Kasumi-1 (cell line): ENCODE data around the gene ITGAX.
"Not testable (repeated sequence)": the region's sequence is repeated elsewhere in the genome, so short reads cannot be mapped to it uniquely, and the experiment has no call there.

ENCODE experiments used
- DNase-seq, 2 experiments: peaks; one replicate each; lab custom pipeline; 2025; lab: John Stamatoyannopoulos, UW

ITGAX gene

DNA sequence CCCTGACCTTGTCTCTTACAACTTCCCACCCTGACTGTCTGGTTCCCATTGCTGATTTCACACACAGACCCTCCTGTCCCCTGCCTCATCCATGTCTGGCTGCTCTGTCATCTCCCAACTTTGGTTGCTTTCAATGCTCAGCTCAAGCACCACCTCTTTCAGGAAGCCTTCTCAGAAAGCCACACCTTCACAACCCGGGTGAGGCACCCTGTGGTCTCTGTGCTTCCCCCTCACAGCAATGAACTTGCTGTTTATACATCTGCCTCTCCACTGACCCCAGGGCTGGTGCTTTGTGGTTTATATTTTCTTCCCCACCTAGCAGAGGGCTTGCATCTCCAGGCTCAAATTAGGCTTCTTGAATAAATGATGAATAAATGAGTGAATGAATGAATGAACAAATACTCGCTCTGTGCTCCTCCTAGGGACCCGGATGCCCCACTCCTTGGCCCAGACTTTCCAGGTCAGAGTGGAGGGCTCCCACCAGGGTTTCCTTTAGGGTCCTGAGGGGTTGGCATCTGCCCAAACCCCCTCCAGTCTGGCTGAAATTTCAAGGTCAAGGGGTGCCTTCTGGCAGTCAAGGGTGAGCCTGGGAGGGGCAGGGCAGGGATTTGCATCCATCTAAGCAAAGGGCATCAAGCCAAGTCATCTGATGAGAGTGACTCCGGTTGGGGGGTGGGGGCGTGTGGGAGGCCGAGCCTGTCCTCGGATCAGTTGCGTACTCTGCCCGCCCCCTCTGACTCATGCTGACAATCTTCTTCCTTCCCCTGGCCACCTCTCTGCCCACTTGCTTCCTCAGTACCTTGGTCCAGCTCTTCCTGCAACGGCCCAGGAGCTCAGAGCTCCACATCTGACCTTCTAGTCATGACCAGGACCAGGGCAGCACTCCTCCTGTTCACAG lies at the start of gene ITGAX:
TSS of gene ITGAX (plus strand) at position 783 of the 898 bp plus-strand sequence. CDS start at position 862, 79 bp downstream.
- peak; percentile 45 to 53 for DNase-seq

DNA sequence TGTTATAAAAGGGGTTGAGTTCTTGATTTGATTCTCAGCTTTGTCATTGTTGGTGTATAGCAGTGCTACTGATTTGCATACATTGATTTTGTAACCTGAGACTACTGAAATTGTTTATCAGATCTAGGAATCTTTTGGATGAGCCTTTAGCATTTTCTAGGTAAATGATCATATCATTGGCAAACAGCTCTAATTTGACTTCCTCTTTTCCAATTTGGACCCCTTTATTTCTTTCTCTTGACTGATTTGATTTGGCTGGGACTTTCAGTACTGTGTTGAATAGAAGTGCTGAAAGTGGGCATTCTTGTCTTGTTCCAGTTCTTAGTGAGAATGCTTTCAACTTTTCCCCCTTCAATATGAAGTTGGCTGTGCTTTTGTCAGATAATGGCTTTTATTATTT lies 49.8 kb upstream of the ITGAX start:
- no peak for DNase-seq

DNA sequence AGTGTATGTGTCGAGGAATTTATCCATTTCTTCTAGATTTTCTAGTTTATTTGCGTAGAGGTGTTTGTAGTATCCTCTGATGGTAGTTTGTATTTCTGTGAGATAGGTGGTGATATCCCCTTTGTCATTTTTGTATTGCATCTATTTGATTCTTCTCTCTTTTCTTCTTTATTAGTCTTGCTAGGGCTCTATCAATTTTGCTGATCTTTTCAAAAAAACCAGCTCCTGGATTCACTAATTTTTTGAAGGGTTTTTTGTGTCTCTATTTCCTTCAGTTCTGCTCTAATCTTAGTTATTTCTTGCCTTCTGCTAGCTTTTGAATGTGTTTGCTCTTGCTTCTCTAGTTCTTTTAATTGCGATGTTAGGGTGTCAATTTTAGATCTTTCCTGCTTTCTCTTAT lies 46.6 kb upstream of the ITGAX start:
- not testable (repeated sequence) for DNase-seq

DNA sequence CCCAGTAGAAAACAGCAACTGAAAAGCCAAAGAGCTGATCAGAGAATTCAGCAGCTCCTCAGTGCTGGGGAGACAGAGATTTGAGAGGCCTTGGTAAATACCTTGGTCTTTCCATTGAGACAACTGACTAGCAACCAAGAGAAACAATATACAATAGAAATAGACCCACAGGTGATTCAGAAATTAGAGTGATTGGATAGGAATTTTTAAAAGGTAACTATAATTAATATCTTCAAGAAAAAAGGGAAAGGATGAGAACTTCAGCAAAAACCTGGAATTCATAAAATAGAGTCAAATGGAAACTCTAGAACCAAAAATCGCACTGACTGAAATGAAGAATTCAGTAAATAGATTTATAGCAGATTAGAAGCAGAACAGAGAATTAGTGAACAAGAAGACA lies 32.5 kb upstream of the ITGAX start:
- no peak for DNase-seq

DNA sequence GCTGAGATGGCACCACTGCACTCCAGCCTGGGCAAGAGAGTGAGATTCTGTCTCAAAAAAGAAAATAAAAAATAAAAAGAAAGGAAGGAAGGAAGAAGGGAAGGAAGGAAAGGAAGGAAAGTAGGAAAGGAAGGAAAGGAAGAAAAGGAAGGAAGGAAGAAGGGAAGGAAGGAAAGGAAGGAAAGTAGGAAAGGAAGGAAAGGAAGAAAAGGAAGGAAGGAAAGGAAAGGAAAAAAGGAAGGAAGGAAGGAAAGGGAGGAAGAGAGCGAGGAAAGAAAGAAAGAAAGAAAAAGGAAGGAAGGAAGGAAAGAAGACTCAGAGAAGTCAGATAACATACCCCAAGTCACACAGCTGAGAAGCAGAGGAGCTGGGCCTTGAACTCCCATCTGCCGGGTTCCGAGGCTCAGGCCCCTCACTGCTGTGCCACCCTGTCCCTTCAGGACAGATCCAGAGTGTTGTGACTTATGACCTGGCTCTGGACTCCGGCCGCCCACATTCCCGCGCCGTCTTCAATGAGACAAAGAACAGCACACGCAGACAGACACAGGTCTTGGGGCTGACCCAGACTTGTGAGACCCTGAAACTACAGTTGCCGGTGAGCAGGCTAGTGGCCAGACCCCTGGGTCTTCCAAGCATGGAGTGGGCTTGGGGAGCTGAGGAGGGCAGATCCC lies 30.9 kb upstream of the ITGAX start:
- no peak for DNase-seq

DNA sequence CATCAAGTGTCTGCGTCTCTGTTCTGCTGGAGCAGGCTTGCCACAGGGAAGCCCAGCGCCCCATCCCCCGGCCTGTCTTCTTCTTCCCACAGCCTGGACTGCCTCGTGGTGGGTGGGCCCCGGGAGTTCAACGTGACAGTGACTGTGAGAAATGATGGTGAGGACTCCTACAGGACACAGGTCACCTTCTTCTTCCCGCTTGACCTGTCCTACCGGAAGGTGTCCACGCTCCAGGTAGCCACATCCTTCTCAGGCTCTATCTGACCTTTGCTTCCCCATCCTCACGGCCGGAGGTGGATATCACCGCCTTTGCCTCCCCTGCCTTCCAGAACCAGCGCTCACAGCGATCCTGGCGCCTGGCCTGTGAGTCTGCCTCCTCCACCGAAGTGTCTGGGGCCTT lies 29.8 kb upstream of the ITGAX start:
- DNase-seq = no peak

DNA sequence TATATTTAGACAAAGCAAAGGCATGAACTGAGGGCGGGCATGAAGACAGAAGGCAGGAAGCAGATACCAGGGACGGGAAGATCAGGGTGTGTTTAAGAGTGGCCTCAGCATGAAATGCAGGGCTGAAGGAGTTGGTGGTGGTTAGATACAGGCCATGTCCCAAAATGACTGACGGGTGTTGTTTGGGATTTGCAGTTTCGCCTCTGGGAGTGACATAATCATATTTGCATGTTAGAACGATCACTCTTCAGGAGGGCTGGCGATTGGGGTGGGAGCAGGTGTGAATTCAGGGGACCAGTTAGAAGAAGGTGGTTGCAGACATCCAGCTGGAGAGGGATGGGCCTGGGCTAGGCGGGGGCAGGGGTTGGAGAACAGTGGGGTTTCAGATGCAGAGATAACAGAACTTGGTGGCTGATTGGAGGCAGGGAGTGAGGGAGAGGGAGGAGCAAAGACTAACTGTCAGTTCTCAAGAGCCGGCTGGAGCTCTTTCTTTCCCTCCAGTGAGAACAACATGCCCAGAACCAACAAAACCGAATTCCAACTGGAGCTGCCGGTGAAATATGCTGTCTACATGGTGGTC lies 27.2 kb upstream of the ITGAX start:
- DNase-seq = no peak

DNA sequence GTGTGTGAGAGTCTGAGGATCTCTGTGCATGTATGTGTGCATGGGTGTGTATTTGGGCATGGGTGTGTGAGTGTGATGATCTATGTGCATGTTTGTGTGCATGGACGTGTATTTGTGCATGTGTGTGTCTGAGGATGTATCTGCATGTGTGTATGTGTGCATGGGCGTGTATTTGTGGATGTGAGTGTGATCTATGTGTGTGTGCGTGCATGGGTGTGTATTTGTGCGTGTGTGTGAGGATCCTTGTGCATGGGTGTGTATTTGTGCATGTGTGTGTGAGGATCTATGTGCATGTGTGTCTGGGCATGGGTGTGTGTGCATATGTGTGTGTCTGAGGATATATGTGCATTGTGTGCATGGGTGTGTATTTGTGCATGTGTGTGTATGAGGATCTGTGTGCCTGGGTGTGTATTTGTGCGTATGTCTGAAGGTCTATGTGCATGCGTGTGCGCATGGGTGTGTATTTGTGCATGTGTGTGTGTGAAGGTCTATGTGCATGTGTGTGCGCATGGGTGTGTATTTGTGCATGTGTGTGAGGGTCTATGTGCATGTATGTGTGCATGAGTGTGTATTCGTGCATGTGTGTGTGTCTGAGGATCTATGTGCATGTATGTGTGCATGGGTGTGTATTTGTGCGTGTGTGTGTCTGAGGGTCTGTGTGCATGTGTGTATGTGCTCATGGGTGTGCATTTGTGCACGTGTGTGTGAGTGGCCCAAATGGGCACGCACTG lies 26.5 kb upstream of the ITGAX start:
- no peak for DNase-seq

DNA sequence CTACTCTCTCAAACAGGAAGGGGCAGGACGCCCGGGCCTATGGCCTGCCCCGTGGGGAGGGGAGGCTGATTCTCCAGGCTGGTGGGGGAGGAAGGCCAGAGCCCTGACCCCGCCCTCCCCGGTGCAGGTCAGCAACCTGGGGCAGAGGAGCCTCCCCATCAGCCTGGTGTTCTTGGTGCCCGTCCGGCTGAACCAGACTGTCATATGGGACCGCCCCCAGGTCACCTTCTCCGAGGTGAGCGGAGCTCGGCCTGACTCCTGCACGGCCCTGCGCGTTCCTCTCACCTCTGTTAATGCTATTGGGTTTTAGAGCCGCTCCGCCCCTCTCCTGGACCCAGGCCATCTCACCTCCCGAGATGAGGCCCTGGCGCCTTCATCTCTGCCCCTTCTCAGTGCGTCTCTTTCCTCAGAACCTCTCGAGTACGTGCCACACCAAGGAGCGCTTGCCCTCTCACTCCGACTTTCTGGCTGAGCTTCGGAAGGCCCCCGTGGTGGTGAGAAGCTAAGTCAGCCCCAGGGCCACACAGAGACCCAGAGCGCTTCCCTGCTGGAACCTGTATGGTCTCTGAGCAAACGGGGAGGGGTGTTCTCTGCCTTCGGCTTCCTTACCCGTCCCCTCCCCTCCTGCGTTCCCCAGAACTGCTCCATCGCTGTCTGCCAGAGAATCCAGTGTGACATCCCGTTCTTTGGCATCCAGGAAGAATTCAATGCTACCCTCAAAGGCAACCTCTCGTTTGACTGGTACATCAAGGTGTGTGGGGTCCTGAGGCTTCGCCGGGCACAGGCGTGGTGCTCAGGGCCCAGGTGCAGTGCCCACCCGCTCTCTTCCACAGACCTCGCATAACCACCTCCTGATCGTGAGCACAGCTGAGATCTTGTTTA lies 25.1 kb upstream of the ITGAX start:
- DNase-seq = no peak

DNA sequence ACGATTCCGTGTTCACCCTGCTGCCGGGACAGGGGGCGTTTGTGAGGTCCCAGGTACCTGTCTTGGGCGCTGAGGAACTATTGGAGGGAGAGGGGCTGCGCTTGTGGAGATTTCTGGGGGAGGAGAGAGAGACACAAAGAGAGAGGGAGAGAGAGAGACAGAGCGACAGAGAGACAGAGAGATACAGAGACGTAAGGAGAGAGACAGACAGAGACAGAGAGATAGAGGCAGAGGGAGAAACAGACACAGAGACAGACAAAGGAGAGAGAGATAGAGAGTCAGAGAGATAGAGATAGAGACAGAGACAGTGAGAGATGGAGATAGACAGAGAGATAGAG lies 24.5 kb upstream of the ITGAX start:
- DNase-seq = no peak

DNA sequence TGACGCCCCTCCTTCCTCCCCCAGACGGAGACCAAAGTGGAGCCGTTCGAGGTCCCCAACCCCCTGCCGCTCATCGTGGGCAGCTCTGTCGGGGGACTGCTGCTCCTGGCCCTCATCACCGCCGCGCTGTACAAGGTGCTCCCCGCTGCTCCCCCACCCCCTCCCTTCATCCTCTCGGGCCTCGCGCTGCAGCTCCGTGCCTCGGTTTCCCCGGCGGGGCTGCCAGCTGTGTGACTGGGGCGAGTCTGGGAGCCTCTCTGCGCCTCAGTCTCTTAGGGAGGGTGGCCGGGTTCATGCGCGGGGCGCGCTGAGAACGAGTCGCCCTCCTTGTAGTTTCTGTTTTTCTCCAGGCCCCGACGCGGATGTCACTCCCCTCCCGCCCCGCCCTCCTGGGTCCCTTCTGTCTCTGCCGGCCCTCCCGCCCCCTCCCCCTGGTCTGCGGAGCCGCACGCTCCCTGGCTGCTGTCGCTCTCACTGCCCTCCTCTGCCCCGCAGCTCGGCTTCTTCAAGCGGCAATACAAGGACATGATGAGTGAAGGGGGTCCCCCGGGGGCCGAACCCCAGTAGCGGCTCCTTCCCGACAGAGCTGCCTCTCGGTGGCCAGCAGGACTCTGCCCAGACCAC lies 23.7 kb upstream of the ITGAX start:
- no peak for DNase-seq

DNA sequence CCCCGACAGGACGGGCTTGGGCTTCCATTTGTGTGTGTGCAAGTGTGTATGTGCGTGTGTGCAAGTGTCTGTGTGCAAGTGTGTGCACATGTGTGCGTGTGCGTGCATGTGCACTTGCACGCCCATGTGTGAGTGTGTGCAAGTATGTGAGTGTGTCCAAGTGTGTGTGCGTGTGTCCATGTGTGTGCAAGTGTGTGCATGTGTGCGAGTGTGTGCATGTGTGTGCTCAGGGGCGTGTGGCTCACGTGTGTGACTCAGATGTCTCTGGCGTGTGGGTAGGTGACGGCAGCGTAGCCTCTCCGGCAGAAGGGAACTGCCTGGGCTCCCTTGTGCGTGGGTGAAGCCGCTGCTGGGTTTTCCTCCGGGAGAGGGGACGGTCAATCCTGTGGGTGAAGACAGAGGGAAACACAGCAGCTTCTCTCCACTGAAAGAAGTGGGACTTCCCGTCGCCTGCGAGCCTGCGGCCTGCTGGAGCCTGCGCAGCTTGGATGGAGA lies 23.1 kb upstream of the ITGAX start:
- DNase-seq = no peak

DNA sequence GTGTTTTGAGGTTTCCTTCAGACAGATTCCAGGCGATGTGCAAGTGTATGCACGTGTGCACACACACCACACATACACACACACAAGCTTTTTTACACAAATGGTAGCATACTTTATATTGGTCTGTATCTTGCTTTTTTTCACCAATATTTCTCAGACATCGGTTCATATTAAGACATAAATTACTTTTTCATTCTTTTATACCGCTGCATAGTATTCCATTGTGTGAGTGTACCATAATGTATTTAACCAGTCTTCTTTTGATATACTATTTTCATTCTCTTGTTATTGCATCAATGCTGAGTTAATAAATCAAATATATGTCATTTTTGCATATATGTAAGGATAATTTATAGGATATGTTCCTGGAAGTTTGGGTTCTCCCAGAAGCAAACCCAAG lies 22.4 kb upstream of the ITGAX start:
- DNase-seq = no peak

DNA sequence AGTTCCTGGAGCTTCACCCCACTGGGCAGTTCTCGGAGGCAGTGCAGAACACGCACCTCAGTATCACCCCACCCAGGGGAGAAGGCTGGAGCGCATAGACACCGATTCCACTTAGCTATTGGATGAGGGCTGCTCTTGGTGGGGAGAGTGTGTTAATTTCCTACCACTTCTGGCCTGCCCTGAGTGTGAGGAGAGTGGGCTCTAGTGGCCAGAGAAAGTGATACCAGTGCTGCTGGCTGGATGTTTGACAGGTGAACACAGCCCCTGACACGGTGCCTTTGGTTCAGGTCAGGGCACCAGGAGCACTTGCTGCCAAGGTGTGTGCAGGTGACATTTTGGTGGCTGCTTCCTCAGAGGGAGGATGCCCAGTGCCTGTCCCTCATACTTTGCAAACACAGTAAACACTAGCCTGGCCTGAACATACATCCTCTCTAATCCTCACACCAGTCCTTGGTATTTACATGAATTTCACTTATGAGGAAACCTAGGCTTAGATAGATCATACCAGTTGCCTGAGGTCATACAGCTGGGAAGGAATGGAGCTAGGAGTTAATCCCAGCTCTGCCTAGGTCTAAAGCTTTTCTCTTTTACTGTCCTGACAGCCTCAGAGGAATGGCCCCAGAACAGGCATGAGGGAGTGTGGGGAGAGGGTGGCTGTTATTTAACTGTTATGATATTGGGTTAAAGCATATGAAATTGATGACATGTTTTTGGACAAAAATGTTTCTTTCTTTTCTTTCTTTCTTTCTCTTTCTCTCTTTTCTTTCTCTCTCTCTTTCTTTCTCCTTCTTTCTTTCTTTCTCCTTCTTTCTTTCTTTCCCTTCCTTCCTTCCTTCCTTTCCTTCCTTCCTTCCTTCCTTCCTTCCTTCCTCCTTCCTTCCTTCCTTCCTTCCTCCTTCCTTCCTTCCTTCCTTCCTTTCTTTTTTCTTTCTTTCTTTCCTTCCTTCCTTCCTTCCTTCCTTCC lies 21.0 kb upstream of the ITGAX start:
- DNase-seq = peak; percentile 22 to 45

DNA sequence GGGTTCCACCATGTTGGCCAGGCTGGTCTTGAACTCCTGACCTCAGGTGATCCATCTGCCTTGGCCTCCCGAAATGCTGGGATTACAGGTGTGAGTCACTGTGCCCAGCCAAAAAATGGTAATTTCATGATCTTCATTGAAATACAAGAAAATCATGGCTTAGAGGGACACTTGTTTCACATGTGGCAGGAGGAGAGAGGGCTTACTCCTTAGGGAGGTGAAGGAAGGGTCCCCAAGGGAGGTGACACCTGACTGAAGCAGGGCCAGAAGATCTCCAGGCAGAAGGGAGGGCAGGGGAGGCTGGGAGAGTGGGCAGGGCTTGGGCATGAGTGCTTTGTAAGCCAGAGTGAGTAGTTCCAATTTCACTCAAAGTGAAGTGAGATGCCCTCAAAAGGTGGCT lies 20.0 kb upstream of the ITGAX start:
- no peak for DNase-seq

DNA sequence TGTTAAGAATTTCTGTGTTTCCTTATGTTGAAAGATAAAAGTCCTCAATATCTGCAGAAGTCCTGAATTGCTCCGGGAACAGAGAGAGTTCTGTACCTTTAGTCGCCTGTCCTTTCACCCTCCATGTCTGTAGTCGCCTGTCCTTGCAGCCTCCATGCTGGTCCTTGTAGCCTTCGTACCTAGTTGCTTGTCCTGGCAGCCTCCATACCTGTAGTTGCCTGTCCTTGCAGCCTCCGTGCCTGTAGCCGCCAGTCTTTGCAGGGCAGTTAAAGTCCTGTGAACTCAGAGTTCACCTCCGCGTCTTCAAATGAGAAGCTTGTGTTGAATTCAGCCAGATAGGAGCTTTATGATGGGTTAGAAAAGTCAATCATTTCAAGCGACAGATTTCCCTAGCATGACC lies 19.5 kb upstream of the ITGAX start:
- no peak for DNase-seq

DNA sequence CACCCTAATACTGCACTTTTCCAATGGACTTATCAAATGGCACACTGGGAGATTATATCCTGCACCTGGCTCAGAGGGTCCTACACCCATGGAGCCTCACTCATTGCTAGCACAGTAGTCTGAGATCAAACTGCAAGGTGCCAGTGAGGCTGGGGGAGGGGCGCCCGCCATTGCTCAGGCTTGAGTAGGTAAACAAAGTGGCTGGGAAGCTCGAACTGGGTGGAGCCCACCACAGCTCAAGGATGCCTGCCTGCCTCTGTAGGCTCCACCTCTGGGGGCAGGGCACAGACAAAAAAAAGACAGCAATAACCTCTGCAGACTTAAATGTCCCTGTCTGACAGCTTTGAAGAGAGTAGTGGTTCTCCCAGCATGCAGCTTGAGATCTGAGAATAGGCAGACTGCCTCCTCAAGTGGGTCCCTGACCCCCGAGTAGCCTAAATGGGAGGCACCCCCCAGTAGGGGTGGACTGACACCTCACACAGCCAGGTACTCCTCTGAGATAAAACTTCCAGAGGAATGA lies 16.8 kb upstream of the ITGAX start:
- not testable (repeated sequence) for DNase-seq

DNA sequence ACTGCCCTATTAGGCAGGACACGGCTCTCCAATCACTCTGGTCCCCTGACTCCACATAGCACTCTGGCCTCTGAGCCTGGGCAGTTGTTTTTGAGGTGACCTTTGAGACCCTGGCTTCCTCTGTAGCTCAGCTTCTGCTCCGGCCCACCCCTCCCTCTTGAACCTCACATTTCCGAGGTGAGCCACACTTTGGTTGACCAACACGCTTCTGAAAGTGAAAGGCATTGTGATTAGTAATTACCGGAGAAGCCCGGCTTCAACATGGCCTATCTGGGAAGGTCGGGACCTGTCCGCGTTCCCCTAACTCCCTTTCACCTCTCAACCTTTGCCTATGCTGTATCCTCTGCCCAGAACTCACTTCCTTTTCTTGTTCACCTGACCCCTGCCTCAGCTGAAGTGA lies 10.3 kb upstream of the ITGAX start:
- DNase-seq = no peak

DNA sequence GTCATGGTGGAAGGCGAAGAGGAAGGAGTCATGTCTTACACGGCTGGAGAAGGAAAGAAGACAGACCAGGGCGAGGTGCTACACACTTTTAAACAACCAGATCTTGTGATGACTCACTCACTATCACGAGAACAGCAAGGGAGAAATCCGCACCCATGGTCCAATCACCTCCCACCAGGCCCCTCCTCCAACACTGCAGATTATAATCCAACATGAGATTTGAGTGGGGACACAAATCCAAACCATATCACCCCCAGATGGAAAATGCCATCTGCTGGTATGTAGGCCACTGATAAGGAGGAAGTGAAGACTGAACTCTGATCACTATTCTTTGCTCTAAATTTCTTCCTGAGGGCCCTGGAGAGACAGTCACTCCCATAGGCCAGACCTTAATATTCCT lies 7.5 kb upstream of the ITGAX start:
- DNase-seq = no peak
